Parathyroid adenoma (tissue), 2 donors: ENCODE results near the gene COMMD10.
"Not testable (repeated sequence)": the region's sequence is repeated elsewhere in the genome, so short reads cannot be mapped to it uniquely, and the experiment has no call there.

Experiments used
- H2AFZ ChIP-seq: fragments of 300-600 bp; sonication (generic); one replicate; pipeline ENCODE4 v1.7.0; 2017; ENCODE audit warnings: antibody characterized with exemption, mild to moderate bottlenecking
- H3K27ac ChIP-seq: fragments of 300-600 bp; sonication (generic); one replicate; pipeline ENCODE4 v1.7.0; 2017
- H3K27me3 ChIP-seq: fragments of 300-600 bp; sonication (generic); one replicate; pipeline ENCODE4 v1.7.0; 2017; ENCODE audit warnings: low read length; ENCODE audit not compliant: control insufficient read depth, insufficient read depth
- H3K36me3 ChIP-seq: fragments of 300-600 bp; sonication (generic); one replicate; pipeline ENCODE4 v1.7.0; 2017; ENCODE audit warnings: low read length; ENCODE audit not compliant: control insufficient read depth, insufficient read depth
- H3K4me1 ChIP-seq: fragments of 300-600 bp; sonication (generic); one replicate; pipeline ENCODE4 v1.7.0; 2017; ENCODE audit warnings: control low read depth
- H3K4me2 ChIP-seq: fragments of 300-600 bp; sonication (generic); one replicate; pipeline ENCODE4 v1.7.0; 2017; ENCODE audit warnings: low read length
- H3K4me3 ChIP-seq: fragments of 300-600 bp; sonication (generic); one replicate; pipeline ENCODE4 v1.7.0; 2017; ENCODE audit warnings: low read depth, low read length
- H3K79me2 ChIP-seq: fragments of 300-600 bp; sonication (generic); one replicate; pipeline ENCODE4 v1.7.0; 2017; ENCODE audit warnings: control low read depth
- H3K9ac ChIP-seq: fragments of 300-600 bp; sonication (generic); one replicate; pipeline ENCODE4 v1.7.0; 2017; ENCODE audit warnings: mild to moderate bottlenecking
- H3K9me3 ChIP-seq: fragments of 300-600 bp; sonication (generic); one replicate; pipeline ENCODE4 v1.7.0; 2017; ENCODE audit warnings: low read length; ENCODE audit not compliant: control insufficient read depth
- TF ChIP-seq, protein P1 (sequence below): fragments of 300-600 bp; sonication (generic); IDR thresholded peaks from one replicate; pipeline ENCODE4 v1.7.0; 2017; ENCODE audit warnings: antibody characterized with exemption, mild to moderate bottlenecking
- donor health status: primary hyperparathyroidism.

Gene COMMD10

DNA sequence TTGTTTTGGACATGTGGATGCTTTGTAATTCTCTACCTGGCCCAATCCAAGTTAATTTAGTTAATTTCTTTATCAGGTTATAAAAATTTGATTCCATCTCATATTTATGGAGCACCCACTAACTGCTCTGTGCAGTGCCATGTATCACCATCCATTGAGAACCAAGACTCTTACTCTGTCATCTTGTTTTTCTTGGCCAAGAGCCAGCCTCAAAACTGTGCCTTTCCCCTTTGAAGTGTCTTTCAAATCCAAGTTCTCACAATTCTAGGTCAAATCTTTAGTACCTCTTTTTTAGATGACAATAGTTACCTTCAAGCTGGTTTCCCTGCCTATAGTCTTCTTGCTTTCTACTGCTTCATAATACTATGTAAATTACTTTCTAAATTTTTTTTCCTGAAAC is 3.2 kb downstream of the COMMD10 start:
- H2AFZ ChIP-seq, result no peak overlapping the region
- no peaks in the 10 kb centered on the region for H3K27me3 ChIP-seq
- H3K4me1 ChIP-seq, result no peaks in the 10 kb centered on the region
- no peak overlapping the region for H3K4me2 ChIP-seq
- no peak overlapping the region for H3K27ac ChIP-seq
- H3K9me3 ChIP-seq, result no peaks in the 10 kb centered on the region
- no peaks in the 10 kb centered on the region for H3K36me3 ChIP-seq
- peaks cover 3% of the 10 kb centered on the region for H3K79me2 ChIP-seq
- TF ChIP-seq, protein P1, sequence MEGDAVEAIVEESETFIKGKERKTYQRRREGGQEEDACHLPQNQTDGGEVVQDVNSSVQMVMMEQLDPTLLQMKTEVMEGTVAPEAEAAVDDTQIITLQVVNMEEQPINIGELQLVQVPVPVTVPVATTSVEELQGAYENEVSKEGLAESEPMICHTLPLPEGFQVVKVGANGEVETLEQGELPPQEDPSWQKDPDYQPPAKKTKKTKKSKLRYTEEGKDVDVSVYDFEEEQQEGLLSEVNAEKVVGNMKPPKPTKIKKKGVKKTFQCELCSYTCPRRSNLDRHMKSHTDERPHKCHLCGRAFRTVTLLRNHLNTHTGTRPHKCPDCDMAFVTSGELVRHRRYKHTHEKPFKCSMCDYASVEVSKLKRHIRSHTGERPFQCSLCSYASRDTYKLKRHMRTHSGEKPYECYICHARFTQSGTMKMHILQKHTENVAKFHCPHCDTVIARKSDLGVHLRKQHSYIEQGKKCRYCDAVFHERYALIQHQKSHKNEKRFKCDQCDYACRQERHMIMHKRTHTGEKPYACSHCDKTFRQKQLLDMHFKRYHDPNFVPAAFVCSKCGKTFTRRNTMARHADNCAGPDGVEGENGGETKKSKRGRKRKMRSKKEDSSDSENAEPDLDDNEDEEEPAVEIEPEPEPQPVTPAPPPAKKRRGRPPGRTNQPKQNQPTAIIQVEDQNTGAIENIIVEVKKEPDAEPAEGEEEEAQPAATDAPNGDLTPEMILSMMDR, result no peak
- no peak overlapping the region for H3K9ac ChIP-seq
- no peak overlapping the region for H3K4me3 ChIP-seq

DNA sequence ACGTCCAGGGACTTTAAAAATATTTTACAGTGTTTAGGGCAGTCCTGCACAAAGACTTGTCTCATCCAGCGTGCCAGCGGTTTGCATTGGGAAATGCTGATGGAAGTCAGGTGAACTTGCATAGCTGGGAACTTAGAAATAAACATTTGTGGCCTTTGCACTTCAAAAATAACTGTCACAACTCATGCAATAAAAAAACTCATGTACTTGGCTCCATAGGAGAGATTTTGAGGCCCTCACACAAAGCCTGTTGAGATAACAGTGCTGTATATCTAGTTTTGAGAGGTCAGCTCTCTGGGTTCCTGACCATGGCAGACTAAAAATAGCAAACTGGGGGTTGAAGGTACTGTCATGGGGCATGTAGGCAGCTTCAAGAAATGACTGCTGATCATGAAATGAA is 5.5 kb downstream of the COMMD10 start:
- Histone ChIP-seq H3K9ac (no peak overlapping the region), H3K4me3 (no peak overlapping the region), H3K27me3 (no peaks in the 10 kb centered on the region), H3K27ac (no peak overlapping the region), H3K4me1 (no peaks in the 10 kb centered on the region), H3K9me3 (no peaks in the 10 kb centered on the region), H3K36me3 (no peaks in the 10 kb centered on the region), H2AFZ (no peak overlapping the region), H3K4me2 (no peak overlapping the region), H3K79me2 (peaks cover 3% of the 10 kb centered on the region)
- TF ChIP-seq, protein P1, result no peak

DNA sequence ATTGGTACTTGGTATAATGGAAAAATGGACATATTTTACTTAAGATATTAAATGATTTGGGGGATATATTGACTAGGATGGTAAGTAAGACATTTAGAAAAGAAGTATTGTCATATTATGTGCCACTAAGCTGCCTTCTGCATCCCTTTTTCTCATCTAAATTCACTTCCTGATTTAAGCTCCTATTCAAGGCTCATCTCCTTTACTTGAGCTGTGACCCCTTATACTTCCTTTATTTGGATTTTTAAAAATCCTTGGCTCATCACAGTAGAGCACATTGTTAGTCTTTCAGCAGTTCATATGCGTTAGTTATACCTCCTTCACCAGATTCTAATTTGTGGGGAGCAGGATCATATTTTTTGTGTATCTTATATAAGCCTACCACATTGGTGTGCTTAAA is 6.6 kb downstream of the COMMD10 start:
- no peaks in the 10 kb centered on the region for H3K36me3 ChIP-seq
- H3K79me2 ChIP-seq, result no peaks in the 10 kb centered on the region
- no peak overlapping the region for H3K27ac ChIP-seq
- TF ChIP-seq, protein P1, result no peak
- no peak overlapping the region for H3K4me2 ChIP-seq
- H3K27me3 ChIP-seq, result no peaks in the 10 kb centered on the region
- no peak overlapping the region for H2AFZ ChIP-seq
- no peaks in the 10 kb centered on the region for H3K4me1 ChIP-seq
- H3K4me3 ChIP-seq, result no peak overlapping the region
- H3K9me3 ChIP-seq, result no peaks in the 10 kb centered on the region
- H3K9ac ChIP-seq, result no peak overlapping the region

DNA sequence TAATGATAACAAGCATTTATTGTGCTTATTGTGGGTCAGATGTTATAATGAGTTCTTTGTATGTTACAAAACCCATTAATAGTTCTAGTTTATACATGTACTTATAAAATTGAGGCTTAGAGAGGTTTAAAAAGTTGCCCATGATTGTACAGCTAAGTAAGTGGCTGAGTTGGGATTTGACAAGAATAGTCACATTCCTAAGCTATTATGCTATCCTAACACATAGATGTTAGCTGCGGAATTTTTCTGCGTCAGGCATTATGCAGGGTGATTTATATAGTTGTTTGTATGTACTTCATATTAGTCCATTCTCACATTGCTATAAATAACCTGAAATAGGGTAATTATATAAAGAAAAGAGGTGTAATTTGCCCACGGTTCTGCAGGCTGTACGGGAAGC is 12.5 kb downstream of the COMMD10 start:
- no peak overlapping the region for H3K4me3 ChIP-seq
- H3K9me3 ChIP-seq, result no peaks in the 10 kb centered on the region
- TF ChIP-seq, protein P1, result no peak
- no peaks in the 10 kb centered on the region for H3K36me3 ChIP-seq
- H3K27ac ChIP-seq, result no peak overlapping the region
- H3K79me2 ChIP-seq, result peaks cover 12% of the 10 kb centered on the region
- H3K4me2 ChIP-seq, result no peak overlapping the region
- no peak overlapping the region for H3K9ac ChIP-seq
- H3K4me1 ChIP-seq, result no peaks in the 10 kb centered on the region
- H2AFZ ChIP-seq, result no peak overlapping the region
- H3K27me3 ChIP-seq, result no peaks in the 10 kb centered on the region

DNA sequence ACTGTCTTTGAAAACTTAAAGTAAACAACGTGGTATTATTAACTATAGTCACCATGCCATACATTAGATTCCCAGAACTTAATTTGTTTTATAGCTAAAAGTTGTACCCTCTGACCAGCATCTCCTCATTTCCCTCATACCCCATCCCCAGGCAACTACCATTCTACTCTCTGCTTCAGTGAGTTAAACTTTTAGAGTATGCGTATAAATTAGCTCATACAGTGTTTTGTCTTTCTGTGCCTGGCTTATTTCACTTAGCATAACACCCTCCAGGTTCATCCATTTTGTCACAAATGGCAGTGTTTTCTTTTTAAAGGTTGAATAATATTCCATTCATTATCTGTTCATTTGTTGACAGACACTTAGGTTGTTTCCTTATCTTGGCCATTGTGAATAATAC is 14.2 kb downstream of the COMMD10 start:
- H3K27me3 ChIP-seq, result no peaks in the 10 kb centered on the region
- peaks cover 22% of the 10 kb centered on the region for H3K79me2 ChIP-seq
- no peak overlapping the region for H2AFZ ChIP-seq
- H3K4me2 ChIP-seq, result no peak overlapping the region
- H3K27ac ChIP-seq, result no peak overlapping the region
- H3K4me3 ChIP-seq, result no peak overlapping the region
- H3K36me3 ChIP-seq, result no peaks in the 10 kb centered on the region
- no peaks in the 10 kb centered on the region for H3K9me3 ChIP-seq
- TF ChIP-seq, protein P1, result no peak
- H3K9ac ChIP-seq, result no peak overlapping the region
- H3K4me1 ChIP-seq, result no peaks in the 10 kb centered on the region

DNA sequence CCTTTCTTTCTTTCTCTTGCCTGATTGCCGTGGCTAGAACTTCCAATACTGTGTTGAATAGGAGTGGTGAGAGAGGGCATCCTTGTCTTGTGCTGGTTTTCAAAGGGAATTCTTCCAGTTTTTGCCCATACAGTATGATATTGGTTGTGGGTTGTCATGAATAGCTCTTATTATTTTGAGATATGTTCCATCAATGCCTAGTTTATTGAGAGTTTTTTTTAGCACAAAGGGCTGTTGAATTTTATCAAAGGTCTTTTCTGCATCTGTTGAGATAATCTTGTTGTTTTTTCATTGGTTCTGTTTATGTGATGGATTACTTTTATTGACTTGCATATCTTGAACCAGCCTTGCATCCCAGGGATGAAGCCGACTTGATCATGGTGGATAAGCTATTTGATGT is 20.1 kb downstream of the COMMD10 start:
- not testable (repeated sequence) for H3K27ac ChIP-seq, H3K36me3 ChIP-seq, H3K9ac ChIP-seq, H3K4me3 ChIP-seq, H3K4me1 ChIP-seq, H3K9me3 ChIP-seq, H2AFZ ChIP-seq, H3K4me2 ChIP-seq, H3K27me3 ChIP-seq
- peaks cover 53% of the 10 kb centered on the region for H3K79me2 ChIP-seq
